ENCODE measurements around the gene PAX8.

DNA sequence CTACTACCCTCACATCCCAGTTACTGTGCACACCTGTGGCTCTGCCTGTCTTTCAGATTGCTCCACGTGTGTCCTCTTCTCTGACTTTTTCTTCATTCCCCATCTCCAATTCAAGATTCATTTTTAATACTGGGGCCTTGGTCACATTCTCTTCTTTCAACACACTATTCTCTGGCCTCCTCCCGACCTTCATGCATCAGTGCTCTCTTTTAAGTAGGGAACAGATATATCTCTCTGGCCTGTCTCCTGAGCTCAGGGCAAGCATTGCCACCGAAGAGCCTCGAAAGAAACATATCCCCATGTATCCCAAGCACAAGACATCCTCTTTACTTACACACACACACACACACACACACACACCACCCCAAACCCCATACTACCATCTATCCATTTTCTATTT is 21.6 kb upstream of the PAX8 start:
- TF ChIP-seq, protein P1, sequence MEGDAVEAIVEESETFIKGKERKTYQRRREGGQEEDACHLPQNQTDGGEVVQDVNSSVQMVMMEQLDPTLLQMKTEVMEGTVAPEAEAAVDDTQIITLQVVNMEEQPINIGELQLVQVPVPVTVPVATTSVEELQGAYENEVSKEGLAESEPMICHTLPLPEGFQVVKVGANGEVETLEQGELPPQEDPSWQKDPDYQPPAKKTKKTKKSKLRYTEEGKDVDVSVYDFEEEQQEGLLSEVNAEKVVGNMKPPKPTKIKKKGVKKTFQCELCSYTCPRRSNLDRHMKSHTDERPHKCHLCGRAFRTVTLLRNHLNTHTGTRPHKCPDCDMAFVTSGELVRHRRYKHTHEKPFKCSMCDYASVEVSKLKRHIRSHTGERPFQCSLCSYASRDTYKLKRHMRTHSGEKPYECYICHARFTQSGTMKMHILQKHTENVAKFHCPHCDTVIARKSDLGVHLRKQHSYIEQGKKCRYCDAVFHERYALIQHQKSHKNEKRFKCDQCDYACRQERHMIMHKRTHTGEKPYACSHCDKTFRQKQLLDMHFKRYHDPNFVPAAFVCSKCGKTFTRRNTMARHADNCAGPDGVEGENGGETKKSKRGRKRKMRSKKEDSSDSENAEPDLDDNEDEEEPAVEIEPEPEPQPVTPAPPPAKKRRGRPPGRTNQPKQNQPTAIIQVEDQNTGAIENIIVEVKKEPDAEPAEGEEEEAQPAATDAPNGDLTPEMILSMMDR (IDR thresholded peaks at IDR 0.05), result no peak
- TF ChIP-seq EP300 (IDR thresholded peaks at IDR 0.05) (no peak), POLR2A (IDR thresholded peaks at IDR 0.05) (no peak)
